ENCODE data around the gene ATXN1.

ATXN1 gene

GRCh38 chr6:16595514-16596120, 165.6 kb downstream of the ATXN1 start:
- in situ Hi-C loops (cut with HindIII; ENCODE audit: low sequenced_read_pairs) = loop anchor here (5.0 kb wide), 1 partner anchor 62 kb away; no protein-coding TSS in a partner anchor

GRCh38 chr6:16594849-16595248, 166.4 kb downstream of the ATXN1 start:
- in situ Hi-C loops (cut with HindIII; ENCODE audit: low sequenced_read_pairs) = loop anchor here (5.0 kb wide), 1 partner anchor 62 kb away; no protein-coding TSS in a partner anchor

GRCh38 chr6:16592223-16592911, 168.9 kb downstream of the ATXN1 start:
- in situ Hi-C loops (cut with HindIII; ENCODE audit: low sequenced_read_pairs) = no loop called here

GRCh38 chr6:16591396-16592222, 169.7 kb downstream of the ATXN1 start:
- in situ Hi-C loops (cut with HindIII; ENCODE audit: low sequenced_read_pairs) = no loop called here

GRCh38 chr6:16585805-16586204, 175.5 kb downstream of the ATXN1 start:
- in situ Hi-C loops (cut with HindIII; ENCODE audit: low sequenced_read_pairs) = loop anchor here (10.0 kb wide), 1 partner anchor 59 kb away; no protein-coding TSS in a partner anchor

- in situ Hi-C loops (cut with HindIII; ENCODE audit: low sequenced_read_pairs) = loop anchor here (10.0 kb wide), 1 partner anchor 62 kb away; no protein-coding TSS in a partner anchor
These were observed 178.0 kb downstream of the ATXN1 start for GRCh38 chr6:16583144-16583762.

GRCh38 chr6:16582446-16583143, 178.7 kb downstream of the ATXN1 start:
- in situ Hi-C loops (cut with HindIII; ENCODE audit: low sequenced_read_pairs) = loop anchor here (10.0 kb wide), 1 partner anchor 62 kb away; no protein-coding TSS in a partner anchor

- in situ Hi-C loops (cut with HindIII; ENCODE audit: low sequenced_read_pairs) = no loop called here
These were observed 182.5 kb downstream of the ATXN1 start for GRCh38 chr6:16578695-16579285.

- in situ Hi-C loops (cut with HindIII; ENCODE audit: low sequenced_read_pairs) = no loop called here
These were observed 184.6 kb downstream of the ATXN1 start for GRCh38 chr6:16576451-16577368.

GRCh38 chr6:16575655-16576054, 185.6 kb downstream of the ATXN1 start:
- in situ Hi-C loops (cut with HindIII; ENCODE audit: low sequenced_read_pairs) = no loop called here

GRCh38 chr6:16572943-16573342, 188.3 kb downstream of the ATXN1 start:
- in situ Hi-C loops (cut with HindIII; ENCODE audit: low sequenced_read_pairs) = no loop called here

GRCh38 chr6:16572317-16572716, 188.9 kb downstream of the ATXN1 start:
- in situ Hi-C loops (cut with HindIII; ENCODE audit: low sequenced_read_pairs) = no loop called here

- in situ Hi-C loops (cut with HindIII; ENCODE audit: low sequenced_read_pairs) = no loop called here
These were observed 190.3 kb downstream of the ATXN1 start for GRCh38 chr6:16570946-16571345.

- in situ Hi-C loops (cut with HindIII; ENCODE audit: low sequenced_read_pairs) = no loop called here
These were observed 191.1 kb downstream of the ATXN1 start for GRCh38 chr6:16570221-16570553.

GRCh38 chr6:16568128-16568527, 193.1 kb downstream of the ATXN1 start:
- in situ Hi-C loops (cut with HindIII; ENCODE audit: low sequenced_read_pairs) = no loop called here

- in situ Hi-C loops (cut with HindIII; ENCODE audit: low sequenced_read_pairs) = no loop called here
These were observed 194.2 kb downstream of the ATXN1 start for GRCh38 chr6:16567071-16567470.

GRCh38 chr6:16564436-16564835, 196.8 kb downstream of the ATXN1 start:
- in situ Hi-C loops (cut with HindIII; ENCODE audit: low sequenced_read_pairs) = no loop called here

GRCh38 chr6:16563628-16564240, 197.5 kb downstream of the ATXN1 start:
- in situ Hi-C loops (cut with HindIII; ENCODE audit: low sequenced_read_pairs) = no loop called here

GRCh38 chr6:16562498-16562897, 198.8 kb downstream of the ATXN1 start:
- in situ Hi-C loops (cut with HindIII; ENCODE audit: low sequenced_read_pairs) = no loop called here
